ENCODE data around the gene CHKA.

DNA sequence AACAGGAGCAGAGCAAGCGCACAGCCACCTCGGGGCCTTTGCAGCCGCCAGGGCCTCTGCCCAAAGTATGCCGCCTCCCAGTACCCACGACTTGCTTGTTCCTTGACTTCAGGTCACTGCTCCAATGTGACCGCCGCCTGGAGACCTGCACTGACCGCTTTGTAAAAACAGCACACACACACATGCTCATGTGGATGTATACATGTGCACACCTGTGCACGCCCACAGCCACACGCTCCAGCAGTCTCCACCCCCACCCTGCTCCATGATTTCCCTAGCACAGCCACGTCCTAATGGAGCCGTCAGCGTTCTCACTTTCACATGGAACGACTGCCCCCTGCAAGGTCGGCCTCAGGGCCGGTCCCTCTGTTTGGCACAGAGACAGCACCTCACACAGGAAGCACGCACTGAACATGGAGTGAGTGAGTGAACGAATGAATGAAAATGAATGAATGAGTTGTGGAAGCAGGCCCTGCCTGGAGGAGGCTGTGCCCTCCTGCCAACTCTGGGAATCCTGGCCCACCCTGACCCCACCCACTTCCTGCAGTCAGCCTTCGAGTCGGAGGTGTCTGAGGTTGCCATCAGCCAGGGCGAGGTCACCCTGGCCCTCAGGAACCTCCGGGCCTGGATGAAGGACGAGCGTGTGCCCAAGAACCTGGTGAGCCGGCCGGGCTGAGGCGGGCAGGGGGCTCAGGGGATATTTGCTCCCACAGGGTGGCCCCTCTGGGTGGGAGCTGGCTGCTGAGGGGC, 103.0 kb downstream of the CHKA start:
- TF ChIP-seq, protein P1, sequence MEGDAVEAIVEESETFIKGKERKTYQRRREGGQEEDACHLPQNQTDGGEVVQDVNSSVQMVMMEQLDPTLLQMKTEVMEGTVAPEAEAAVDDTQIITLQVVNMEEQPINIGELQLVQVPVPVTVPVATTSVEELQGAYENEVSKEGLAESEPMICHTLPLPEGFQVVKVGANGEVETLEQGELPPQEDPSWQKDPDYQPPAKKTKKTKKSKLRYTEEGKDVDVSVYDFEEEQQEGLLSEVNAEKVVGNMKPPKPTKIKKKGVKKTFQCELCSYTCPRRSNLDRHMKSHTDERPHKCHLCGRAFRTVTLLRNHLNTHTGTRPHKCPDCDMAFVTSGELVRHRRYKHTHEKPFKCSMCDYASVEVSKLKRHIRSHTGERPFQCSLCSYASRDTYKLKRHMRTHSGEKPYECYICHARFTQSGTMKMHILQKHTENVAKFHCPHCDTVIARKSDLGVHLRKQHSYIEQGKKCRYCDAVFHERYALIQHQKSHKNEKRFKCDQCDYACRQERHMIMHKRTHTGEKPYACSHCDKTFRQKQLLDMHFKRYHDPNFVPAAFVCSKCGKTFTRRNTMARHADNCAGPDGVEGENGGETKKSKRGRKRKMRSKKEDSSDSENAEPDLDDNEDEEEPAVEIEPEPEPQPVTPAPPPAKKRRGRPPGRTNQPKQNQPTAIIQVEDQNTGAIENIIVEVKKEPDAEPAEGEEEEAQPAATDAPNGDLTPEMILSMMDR (IDR thresholded peaks at IDR 0.05) = no peak
- TF ChIP-seq EP300 (IDR thresholded peaks at IDR 0.05) = no peak

All from suprapubic skin (tissue), 3 donors.